Lung (tissue), 12 donors: ENCODE data around the gene LARGE1. TPM values are rescaled to one million over a fixed set of nuclear protein-coding genes. Genes with fewer than 3 reads are reported as not detected.

Experiments used
- ATAC-seq: fragments of 200-7000 bp; cut with Tn5 transposase; one replicate; pipeline ENCODE4 v1.9.1; 2020; ENCODE audit warnings: moderate number of reproducible peaks; ENCODE audit not compliant: insufficient read depth, low FRiP score
- DNase-seq, 3 donors: peaks; one replicate each; pipeline ENCODE4 v3.0.0-alpha.2; 2013 to 2017
- H3K27ac ChIP-seq, 2 donors: one replicate each; pipeline ENCODE4 v1.5.1; 2013; ENCODE audit warnings: mild to moderate bottlenecking in 2 of 2, moderate library complexity in 2 of 2, control low read depth in 1 of 2, inconsistent platforms in 1 of 2, low read depth in 1 of 2, low read length in 1 of 2
- H3K27me3 ChIP-seq, 3 donors: one replicate each; pipeline ENCODE4 v1.5.1; 2013; ENCODE audit warnings: low read length in 2 of 3; ENCODE audit not compliant: control insufficient read depth in 3 of 3, insufficient read depth in 3 of 3
- H3K36me3 ChIP-seq, 4 donors: one replicate each; pipeline ENCODE4 v1.5.1; 2013; ENCODE audit warnings: low read length in 4 of 4, mild to moderate bottlenecking in 1 of 4, moderate library complexity in 1 of 4; ENCODE audit not compliant: control insufficient read depth in 4 of 4, insufficient read depth in 4 of 4
- H3K4me1 ChIP-seq, 5 donors: one replicate each; pipeline ENCODE4 v1.5.1; 2013; ENCODE audit warnings: low read length in 5 of 5, mild to moderate bottlenecking in 2 of 5, moderate library complexity in 1 of 5; ENCODE audit not compliant: control insufficient read depth in 5 of 5, insufficient read depth in 5 of 5
- H3K4me3 ChIP-seq: one replicate; pipeline ENCODE4 v1.5.1; 2013; ENCODE audit warnings: mild to moderate bottlenecking, control low read depth, moderate library complexity
- H3K9ac ChIP-seq, 2 donors: one replicate each; pipeline ENCODE4 v1.5.1; 2013; ENCODE audit warnings: low read length in 2 of 2, control low read depth in 1 of 2; ENCODE audit not compliant: insufficient read depth in 1 of 2
- H3K9me3 ChIP-seq, 4 donors: one replicate each; pipeline ENCODE4 v1.5.1; 2013; ENCODE audit warnings: low read length in 3 of 4, mild to moderate bottlenecking in 1 of 4, moderate library complexity in 1 of 4; ENCODE audit not compliant: control insufficient read depth in 4 of 4, insufficient read depth in 3 of 4
- CTCF ChIP-seq: IDR thresholded peaks from 2 replicates; pipeline ENCODE4 v1.5.1; 2012; ENCODE audit warnings: mild to moderate bottlenecking; ENCODE audit errors: control extremely low read depth, extremely low read depth
- WGBS, 2 donors: extraction: QIAGEN DNeasy Blood & Tissue Kit; methylation state at CpG; one replicate each; pipeline ENCODE4 v1.1.7; 2013; 5-methylcytosine and 5-hydroxymethylcytosine counted together
- polyA plus RNA-seq, 2 donors: library from polyadenylated mRNA; stranded (reverse); fragments of 200-250 nt; gene quantifications; one replicate each; pipeline ENCODE4 v1.2.1, GENCODE V29; 2013
- total RNA-seq, 2 donors: library from RNA; depleted of rRNA in 1 of 2; stranded (reverse); fragments of >200 nt in 1 of 2; gene quantifications; one replicate each; pipeline ENCODE4 v1.2.1, GENCODE V29; 2014 to 2021
- donor health status: control.
- donor health status: control.
- donor health status: Bipolar disorder and iron deficiency.
- donor health status: healthy.
- donor health status: DM: yes; HTN: yes; CAD: no.

The LARGE1 gene
- total and polyA plus RNA-seq, 4 donors = 2.9 to 41.1 (median 15.4) TPM

DNA sequence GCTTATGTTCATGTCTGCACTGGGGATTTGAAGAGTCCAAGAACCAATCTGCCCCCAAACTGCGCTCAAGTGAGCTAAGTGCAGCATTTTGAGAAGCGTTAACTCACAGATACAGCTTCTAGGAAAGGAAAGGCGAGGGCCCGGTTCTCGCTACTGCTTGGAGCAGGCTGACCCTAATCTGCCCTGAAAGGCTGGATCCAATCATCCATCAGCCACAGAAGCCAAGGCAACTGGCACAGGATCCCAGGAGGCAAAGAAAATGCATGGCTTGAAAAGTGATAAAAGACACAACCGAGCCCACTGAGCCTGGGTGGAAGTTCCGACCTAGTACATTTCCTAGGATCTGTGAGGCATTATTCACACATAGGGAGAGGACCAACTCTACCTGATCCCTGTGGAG lies 174.8 kb downstream of the LARGE1 start:
- no peak overlapping the region for H3K27ac ChIP-seq
- whole genome bisulfite sequencing, 2 donors = 70 to 77% methylated on average over 7 of the region's 7 CpGs
- H3K9me3 ChIP-seq = no peaks in the 10 kb centered on the region
- H3K4me3 ChIP-seq = no peak overlapping the region
- H3K36me3 ChIP-seq = no peaks in the 10 kb centered on the region
- TF ChIP-seq CTCF = no peak
- DNase-seq = peak; percentile 43 to 55 (median 45)
- H3K27me3 ChIP-seq = no peaks in the 10 kb centered on the region
- ATAC-seq = no peak
- H3K9ac ChIP-seq = no peak overlapping the region
- H3K4me1 ChIP-seq = peaks cover 0 to 14% (median 13%) of the 10 kb centered on the region in 5 donors

DNA sequence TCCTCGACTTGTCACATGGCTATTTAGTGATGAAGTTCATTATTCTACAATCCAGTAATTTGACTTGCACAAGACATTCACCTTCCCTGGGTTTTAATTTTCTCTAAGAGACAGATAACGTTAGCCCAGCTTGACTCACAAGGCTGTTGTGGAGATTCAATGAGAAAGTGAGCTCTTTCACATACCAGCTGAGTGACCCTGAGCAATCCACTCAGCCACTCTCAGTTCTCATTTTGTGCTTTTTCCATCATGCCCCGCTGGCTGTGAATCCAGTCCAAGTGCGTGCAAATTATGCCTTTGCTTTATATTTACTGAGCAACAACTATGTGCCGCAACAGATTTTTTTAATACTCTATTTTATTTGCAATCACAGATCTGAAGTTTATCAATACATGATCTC lies 176.5 kb downstream of the LARGE1 start:
- WGBS, 2 donors = 94 to 98% methylated on average over 5 of the region's 5 CpGs
- ATAC-seq = no peak
- H3K9ac ChIP-seq = no peak overlapping the region
- peaks cover 0 to 14% (median 13%) of the 10 kb centered on the region in 5 donors for H3K4me1 ChIP-seq
- TF ChIP-seq CTCF = no peak
- H3K27me3 ChIP-seq = no peaks in the 10 kb centered on the region
- DNase-seq = no peak
- no peaks in the 10 kb centered on the region for H3K36me3 ChIP-seq
- H3K4me3 ChIP-seq = no peak overlapping the region
- no peak overlapping the region for H3K27ac ChIP-seq
- no peaks in the 10 kb centered on the region for H3K9me3 ChIP-seq

- Histone ChIP-seq H3K4me3 (no peak overlapping the region), H3K9me3 (no peaks in the 10 kb centered on the region), H3K27ac (no peak overlapping the region), H3K27me3 (no peaks in the 10 kb centered on the region), H3K36me3 (no peaks in the 10 kb centered on the region), H3K4me1 (peaks cover 5 to 14% (median 7%) of the 10 kb centered on the region in 5 donors), H3K9ac (no peak overlapping the region)
- no peak for ATAC-seq
- no peak for TF ChIP-seq CTCF
- WGBS, 2 donors = 91 to 95% methylated on average over 3 of the region's 3 CpGs
- DNase-seq = no peak
Observed at GRCh38 chr22:33741025-33741424, 179.3 kb downstream of the LARGE1 start.

DNA sequence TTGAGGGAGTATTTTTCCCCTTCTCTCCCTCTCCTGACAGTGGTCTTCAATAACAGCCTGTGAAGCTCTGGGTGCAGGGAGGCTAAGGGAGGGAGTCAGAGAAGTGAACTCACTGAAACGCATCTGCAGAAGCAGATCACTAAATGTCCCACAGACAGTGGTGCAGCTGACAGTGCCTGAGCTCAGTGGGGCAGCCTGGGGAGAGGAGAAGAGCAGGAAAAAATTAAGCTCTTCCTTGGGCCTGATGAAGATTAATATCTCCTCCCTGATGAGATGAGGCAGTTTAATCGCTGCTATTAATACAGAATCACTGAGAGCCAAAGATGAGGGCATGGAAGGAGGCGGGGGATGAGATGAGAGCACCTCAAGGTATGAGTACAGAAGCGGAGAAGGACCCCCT lies 180.8 kb downstream of the LARGE1 start:
- DNase-seq (no peak), ATAC-seq (no peak)
- Histone ChIP-seq H3K27ac (no peak overlapping the region), H3K9me3 (no peaks in the 10 kb centered on the region), H3K9ac (no peak overlapping the region), H3K4me3 (no peak overlapping the region), H3K4me1 (peaks cover 0 to 5% (median under 1%) of the 10 kb centered on the region in 5 donors), H3K27me3 (no peaks in the 10 kb centered on the region), H3K36me3 (no peaks in the 10 kb centered on the region)
- no peak for TF ChIP-seq CTCF
- WGBS, 2 donors = 92 to 96% methylated on average over 4 of the region's 4 CpGs
